HepG2 (cell line): ENCODE results near the gene NDUFAF3. TPM values are rescaled to one million over a fixed set of nuclear protein-coding genes. Genes with fewer than 3 reads are reported as not detected.

Experiments
- BRD4 ChIP-seq: sonication (generic); formaldehyde crosslinking; IDR thresholded peaks from 2 replicates; pipeline ENCODE4 v1.4.0; 2020; ENCODE audit warnings: missing genetic modification reagents
- CAMTA2 ChIP-seq: sonication (generic); formaldehyde crosslinking; IDR thresholded peaks from 2 replicates; pipeline ENCODE4 v1.4.0; 2020; ENCODE audit warnings: mild to moderate bottlenecking, missing genetic modification reagents, borderline replicate concordance
- EP300 ChIP-seq, 3 experiments: sonication (generic) in 1 of 3; formaldehyde crosslinking in 1 of 3; IDR thresholded peaks; 2 replicates each; pipeline versions ENCODE4 v1.5.1 to v1.6.1; 2011 to 2020; ENCODE audit warnings: low read depth in 2 of 3, low read length in 2 of 3, borderline replicate concordance in 1 of 3, improper control_type of control experiment in 1 of 3, mild to moderate bottlenecking in 1 of 3, missing genetic modification reagents in 1 of 3, moderate library complexity in 1 of 3
- RBM39 ChIP-seq: fragments of 200-400 bp; formaldehyde crosslinking; IDR thresholded peaks from one replicate; pipeline ENCODE4 v1.6.1; 2018; ENCODE audit warnings: antibody characterized with exemption, mild to moderate bottlenecking, low read depth, low read length; ENCODE audit not compliant: poor library complexity, severe bottlenecking
- SNAPC2 ChIP-seq: sonication (generic); formaldehyde crosslinking; IDR thresholded peaks from 2 replicates; pipeline ENCODE4 v1.8.1; 2022; ENCODE audit warnings: mild to moderate bottlenecking, missing genetic modification reagents
- ZBTB21 ChIP-seq: sonication (generic); formaldehyde crosslinking; IDR thresholded peaks from 2 replicates; pipeline ENCODE4 v1.4.0; 2020; ENCODE audit warnings: missing genetic modification reagents
- ZBTB26 ChIP-seq: IDR thresholded peaks from 2 replicates; pipeline ENCODE4 v1.6.1; 2016; ENCODE audit warnings: missing compliant biosample characterization, missing genetic modification reagents, borderline replicate concordance
- ZBTB39 ChIP-seq: sonication (generic); formaldehyde crosslinking; IDR thresholded peaks from 2 replicates; pipeline ENCODE4 v1.5.0; 2020; ENCODE audit warnings: missing genetic modification reagents
- ZBTB43 ChIP-seq: sonication (generic); formaldehyde crosslinking; conservative IDR thresholded peaks from 2 replicates; pipeline ENCODE4 v1.4.0; 2020; ENCODE audit warnings: missing genetic modification reagents
- ZNF124 ChIP-seq: sonication (generic); formaldehyde crosslinking; IDR thresholded peaks from 2 replicates; pipeline ENCODE4 v1.4.0; 2020; ENCODE audit warnings: missing genetic modification reagents
- ZNF160 ChIP-seq: sonication (generic); formaldehyde crosslinking; IDR thresholded peaks from 2 replicates; pipeline ENCODE4 v1.8.0; 2022; ENCODE audit warnings: mild to moderate bottlenecking, inconsistent platforms, missing genetic modification reagents
- ZNF24 ChIP-seq: fragments of 450-650 bp; IDR thresholded peaks from 2 replicates; pipeline ENCODE4 v1.6.1; 2017; ENCODE audit warnings: antibody characterized with exemption, mild to moderate bottlenecking
- ZNF274 ChIP-seq: sonication (generic); formaldehyde crosslinking; IDR thresholded peaks from 2 replicates; pipeline ENCODE4 v1.5.1; 2020; ENCODE audit warnings: mild to moderate bottlenecking, missing genetic modification reagents
- ZNF367 ChIP-seq: sonication (generic); formaldehyde crosslinking; IDR thresholded peaks from 2 replicates; pipeline ENCODE4 v1.4.0; 2020; ENCODE audit warnings: missing genetic modification reagents, borderline replicate concordance
- ZNF431 ChIP-seq: sonication (generic); formaldehyde crosslinking; IDR thresholded peaks from 2 replicates; pipeline ENCODE4 v1.9.0; 2022; ENCODE audit warnings: missing genetic modification reagents, low read depth, mild to moderate bottlenecking, borderline replicate concordance
- ZNF510 ChIP-seq: sonication (generic); formaldehyde crosslinking; IDR thresholded peaks from 2 replicates; pipeline ENCODE4 v1.4.0; 2020; ENCODE audit warnings: low read depth, mild to moderate bottlenecking, missing genetic modification reagents
- ZNF567 ChIP-seq: sonication (generic); formaldehyde crosslinking; IDR thresholded peaks from 2 replicates; pipeline ENCODE4 v1.8.1; 2023; ENCODE audit warnings: mild to moderate bottlenecking, missing genetic modification reagents, borderline replicate concordance
- ZNF605 ChIP-seq: sonication (generic); formaldehyde crosslinking; IDR thresholded peaks from 2 replicates; pipeline ENCODE4 v1.8.0; 2022; ENCODE audit warnings: mild to moderate bottlenecking, missing genetic modification reagents
- ZNF616 ChIP-seq: sonication (generic); formaldehyde crosslinking; IDR thresholded peaks from 2 replicates; pipeline ENCODE4 v1.5.0; 2020; ENCODE audit warnings: low read depth, mild to moderate bottlenecking, missing genetic modification reagents
- ZNF670 ChIP-seq: sonication (generic); formaldehyde crosslinking; IDR thresholded peaks from 2 replicates; pipeline ENCODE4 v1.8.0; 2022; ENCODE audit warnings: mild to moderate bottlenecking, missing genetic modification reagents, borderline replicate concordance
- ZNF691 ChIP-seq: sonication (generic); formaldehyde crosslinking; IDR thresholded peaks from 2 replicates; pipeline ENCODE4 v1.4.0; 2020; ENCODE audit warnings: missing genetic modification reagents, low read depth, mild to moderate bottlenecking, borderline replicate concordance
- ZSCAN25 ChIP-seq: sonication (generic); formaldehyde crosslinking; IDR thresholded peaks from 2 replicates; pipeline ENCODE4 v1.8.0; 2022; ENCODE audit warnings: mild to moderate bottlenecking, missing genetic modification reagents
- ZSCAN29 ChIP-seq: sonication (generic); formaldehyde crosslinking; conservative IDR thresholded peaks from 2 replicates; pipeline ENCODE4 v1.4.0; 2020; ENCODE audit warnings: mild to moderate bottlenecking, missing genetic modification reagents
- polyA plus RNA-seq, 8 experiments: library from polyadenylated mRNA; depleted of rRNA in 3 of 8; stranded (reverse) in 7 of 8; unstranded in 1 of 8; fragments of >200 nt; fragmentation: Illumina TruSeq in 4 of 8; extraction: Trizol in 4 of 8; gene quantifications; 2 replicates each; pipeline versions ENCODE4 v1.2.1 to v1.2.3, GENCODE V29; 2011 to 2016; ENCODE audit warnings: low read depth in 4 of 8, missing spikeins in 1 of 8, mixed read lengths in 1 of 8; ENCODE audit not compliant: insufficient read depth in 1 of 8
- total RNA-seq, 5 experiments: library from RNA; depleted of rRNA; stranded (reverse); fragments of >200 nt; fragmentation: Illumina TruSeq; extraction: Trizol; gene quantifications; 2 replicates each; pipeline ENCODE4 v1.2.3, GENCODE V29; 2016; ENCODE audit warnings: low read depth in 1 of 5

The NDUFAF3 gene
- total and polyA plus RNA-seq, 2 of the 13 experiments (the other 11 are each of a cell fraction or from before 2014, with no cell fraction given): 39.0 to 50.0 TPM

GRCh38 chr3:49006408-49007067 is 15.4 kb upstream of the NDUFAF3 start (continued):
- 0 out of 4 replicates have a peak, but pooled peaks of 1 of the 2 experiments have one; percentile 9 for TF ChIP-seq EP300 (IDR thresholded peaks at IDR 0.05; ENCODE audit: low read depth in 2 of 2, low read length in 2 of 2)
- TF ChIP-seq EP300 (CRISPR knock-in tag; IDR thresholded peaks at IDR 0.05; ENCODE audit: borderline replicate concordance): no peak
- 0 out of 2 replicates have a peak, but pooled peaks have one; percentile 22 for TF ChIP-seq BRD4 (CRISPR knock-in tag)
- peak; percentile 48; the same call in 1 of the 2 replicates for TF ChIP-seq ZNF367
- no peak for TF ChIP-seq ZNF616 (CRISPR knock-in tag)
- peak; percentile 12; the same call in 1 of the 2 replicates for TF ChIP-seq ZNF124 (CRISPR knock-in tag)
- peak; percentile 9; the same call in 1 of the 2 replicates for TF ChIP-seq ZSCAN25 (CRISPR knock-in tag)
- TF ChIP-seq ZBTB26 (CRISPR knock-in tag): no peak
- TF ChIP-seq ZSCAN29: 0 out of 2 replicates have a peak, but pooled peaks have one; percentile 55
- TF ChIP-seq ZNF670 (CRISPR knock-in tag): peak; percentile 11; the same call in 1 of the 2 replicates
- no peak for TF ChIP-seq ZNF24
- TF ChIP-seq ZNF691: peak; percentile 7; the same call in 1 of the 2 replicates
- TF ChIP-seq SNAPC2 (CRISPR knock-in tag): 0 out of 2 replicates have a peak, but pooled peaks have one; percentile 32
- 0 out of 2 replicates have a peak, but pooled peaks have one; percentile 16 for TF ChIP-seq ZBTB21 (CRISPR knock-in tag)
- no peak for TF ChIP-seq CAMTA2 (CRISPR knock-in tag)
- no peak for TF ChIP-seq ZBTB39 (CRISPR knock-in tag)
- 0 out of 2 replicates have a peak, but pooled peaks have one; percentile 17 for TF ChIP-seq ZNF431 (CRISPR knock-in tag)
- peak; percentile 37; the same call in 1 of the 2 replicates for TF ChIP-seq ZNF160 (CRISPR knock-in tag)
- 0 out of 2 replicates have a peak, but pooled peaks have one; percentile 2 for TF ChIP-seq ZNF605
- TF ChIP-seq ZNF510 (CRISPR knock-in tag): peak; percentile 71
- TF ChIP-seq ZNF567 (CRISPR knock-in tag): no peak
- TF ChIP-seq RBM39: no peak
- TF ChIP-seq ZNF274: 0 out of 2 replicates have a peak, but pooled peaks have one; percentile 0
- 0 out of 2 replicates have a peak, but pooled peaks have one; percentile 47 for TF ChIP-seq ZBTB43
